Stimulated activated CD4-positive, alpha-beta T cell treated with anti-CD3 and anti-CD28 coated beads, Interleukin-15, amount 100 ng/mL, for 48 hours (primary cell): ENCODE data around the gene AKAP6.

Experiments
- DNase-seq, 2 donors: peaks; one replicate each; pipeline ENCODE4 v3.0.0-alpha.2; 2020; ENCODE audit warnings: low read depth in 2 of 2

The AKAP6 gene

DNA sequence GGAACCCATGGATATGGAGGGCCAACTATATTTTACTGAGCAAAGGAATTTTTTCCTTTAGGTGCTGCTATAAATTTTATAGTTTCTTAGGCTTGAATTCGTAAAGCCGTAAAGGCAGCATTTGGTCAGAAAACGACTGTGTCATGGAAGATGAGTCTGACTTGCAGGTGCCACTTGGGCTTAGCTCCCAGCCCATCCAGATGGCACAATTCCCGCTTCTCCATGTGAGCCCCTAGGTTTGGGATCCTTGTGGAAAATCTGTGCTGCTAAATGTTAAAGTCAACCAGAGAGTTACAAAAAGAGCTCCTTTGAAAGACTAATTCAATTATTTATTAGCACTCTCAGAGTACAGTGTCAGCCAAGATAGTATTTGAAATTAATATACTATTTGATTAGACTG lies 489.5 kb downstream of the AKAP6 start:
- DNase-seq = no peak

DNA sequence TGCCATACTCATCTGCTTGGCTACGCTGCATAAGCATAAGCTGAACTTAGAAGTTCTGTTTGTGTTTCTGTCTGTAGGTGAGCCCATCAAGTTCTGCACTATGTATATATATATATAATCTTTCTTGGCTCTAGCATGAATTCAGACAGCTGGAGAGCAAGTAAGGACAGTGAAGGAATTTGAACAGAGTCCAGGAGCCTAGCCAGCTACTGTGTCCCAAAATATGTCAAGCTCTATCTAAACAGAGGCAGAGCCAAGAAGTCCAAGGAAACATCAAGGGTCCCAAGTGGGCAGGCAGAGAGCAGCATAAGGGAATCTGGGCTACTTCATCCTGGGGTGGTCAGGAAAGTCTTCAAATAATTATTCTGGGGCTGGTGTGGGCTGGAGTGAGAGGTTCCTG lies 491.1 kb downstream of the AKAP6 start:
- DNase-seq = no peak

DNA sequence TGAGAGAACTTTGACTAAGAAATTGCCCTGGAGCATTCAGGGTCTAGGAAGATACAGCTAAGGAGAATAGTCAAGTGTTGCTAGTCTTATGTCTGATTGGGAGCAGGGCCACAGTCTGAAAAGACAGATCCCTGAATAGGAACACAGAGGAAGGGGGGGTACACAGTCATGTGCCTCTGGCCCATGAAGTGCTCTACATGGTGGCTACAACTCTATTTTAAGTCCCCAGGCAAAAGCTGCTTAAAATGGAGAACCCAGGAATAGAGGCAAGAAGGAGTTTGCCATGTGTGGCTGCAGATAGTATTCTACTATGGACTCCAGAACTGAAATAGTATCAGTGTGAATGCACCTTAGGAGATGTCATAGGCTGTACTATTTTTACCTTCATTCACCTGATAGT lies 491.6 kb downstream of the AKAP6 start:
- no peak for DNase-seq

DNA sequence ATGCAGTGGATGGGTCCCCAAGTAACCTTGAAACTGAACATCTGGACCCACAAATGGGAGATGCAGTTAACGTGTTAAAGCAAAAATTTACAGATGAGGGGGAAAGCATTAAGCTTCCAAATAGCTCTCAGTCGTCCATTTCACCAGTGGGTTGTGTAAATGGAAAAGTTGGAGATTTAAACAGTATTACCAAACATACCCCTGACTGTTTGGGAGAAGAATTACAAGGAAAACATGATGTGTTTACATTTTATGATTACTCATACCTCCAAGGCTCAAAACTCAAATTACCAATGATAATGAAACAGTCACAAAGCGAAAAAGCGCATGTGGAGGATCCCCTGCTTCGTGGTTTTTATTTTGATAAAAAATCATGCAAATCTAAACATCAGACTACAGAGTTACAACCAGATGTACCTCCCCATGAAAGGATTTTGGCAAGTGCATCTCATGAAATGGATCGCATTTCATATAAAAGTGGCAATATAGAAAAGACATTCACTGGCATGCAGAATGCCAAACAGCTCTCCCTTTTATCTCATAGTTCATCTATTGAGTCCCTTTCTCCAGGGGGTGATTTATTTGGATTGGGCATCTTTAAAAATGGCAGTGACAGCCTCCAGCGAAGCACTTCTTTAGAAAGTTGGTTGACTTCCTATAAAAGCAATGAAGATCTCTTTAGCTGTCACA lies 493.0 kb downstream of the AKAP6 start:
- no peak for DNase-seq

DNA sequence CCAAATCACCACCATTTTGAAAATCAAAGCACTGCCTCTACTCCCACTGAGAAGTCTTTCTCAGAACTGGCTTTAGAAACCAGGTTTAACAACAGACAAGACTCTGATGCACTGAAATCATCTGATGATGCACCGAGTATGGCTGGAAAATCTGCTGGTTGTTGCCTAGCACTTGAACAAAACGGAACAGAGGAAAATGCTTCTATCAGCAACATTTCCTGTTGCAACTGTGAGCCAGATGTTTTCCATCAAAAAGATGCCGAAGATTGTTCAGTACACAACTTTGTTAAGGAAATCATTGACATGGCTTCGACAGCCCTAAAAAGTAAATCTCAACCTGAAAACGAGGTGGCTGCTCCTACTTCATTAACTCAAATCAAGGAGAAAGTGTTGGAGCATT lies 494.6 kb downstream of the AKAP6 start:
- no peak for DNase-seq

DNA sequence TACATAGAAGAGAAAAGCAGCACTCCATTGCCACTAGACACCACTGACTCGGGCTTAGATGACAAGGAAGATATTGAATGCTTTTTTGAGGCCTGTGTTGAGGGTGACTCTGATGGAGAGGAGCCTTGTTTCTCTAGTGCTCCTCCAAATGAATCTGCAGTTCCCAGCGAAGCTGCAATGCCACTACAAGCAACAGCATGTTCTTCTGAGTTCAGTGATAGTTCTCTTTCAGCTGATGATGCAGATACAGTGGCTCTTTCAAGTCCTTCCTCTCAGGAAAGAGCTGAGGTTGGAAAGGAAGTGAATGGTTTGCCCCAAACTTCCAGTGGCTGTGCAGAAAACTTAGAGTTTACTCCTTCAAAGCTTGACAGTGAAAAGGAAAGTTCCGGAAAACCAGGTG lies 495.1 kb downstream of the AKAP6 start:
- DNase-seq = no peak

DNA sequence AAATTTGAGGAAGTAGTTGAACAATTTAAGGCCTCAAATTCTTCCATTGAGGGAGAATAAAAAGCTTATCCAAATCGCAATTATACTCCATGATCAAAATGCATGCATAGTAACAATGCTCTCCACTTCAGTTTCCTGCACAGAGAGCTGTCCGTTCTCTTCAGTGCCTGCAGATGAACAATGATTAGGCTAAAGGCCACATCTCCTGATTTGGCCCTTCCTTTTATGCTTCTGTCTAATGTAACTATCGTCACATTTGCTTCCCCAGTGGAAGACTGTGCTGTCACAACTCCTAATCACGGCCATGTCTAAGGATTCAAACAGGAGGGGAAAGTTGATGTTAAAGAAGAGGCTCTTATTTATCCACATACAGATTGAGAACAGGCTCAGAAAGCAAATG lies 496.0 kb downstream of the AKAP6 start:
- DNase-seq = no peak

DNA sequence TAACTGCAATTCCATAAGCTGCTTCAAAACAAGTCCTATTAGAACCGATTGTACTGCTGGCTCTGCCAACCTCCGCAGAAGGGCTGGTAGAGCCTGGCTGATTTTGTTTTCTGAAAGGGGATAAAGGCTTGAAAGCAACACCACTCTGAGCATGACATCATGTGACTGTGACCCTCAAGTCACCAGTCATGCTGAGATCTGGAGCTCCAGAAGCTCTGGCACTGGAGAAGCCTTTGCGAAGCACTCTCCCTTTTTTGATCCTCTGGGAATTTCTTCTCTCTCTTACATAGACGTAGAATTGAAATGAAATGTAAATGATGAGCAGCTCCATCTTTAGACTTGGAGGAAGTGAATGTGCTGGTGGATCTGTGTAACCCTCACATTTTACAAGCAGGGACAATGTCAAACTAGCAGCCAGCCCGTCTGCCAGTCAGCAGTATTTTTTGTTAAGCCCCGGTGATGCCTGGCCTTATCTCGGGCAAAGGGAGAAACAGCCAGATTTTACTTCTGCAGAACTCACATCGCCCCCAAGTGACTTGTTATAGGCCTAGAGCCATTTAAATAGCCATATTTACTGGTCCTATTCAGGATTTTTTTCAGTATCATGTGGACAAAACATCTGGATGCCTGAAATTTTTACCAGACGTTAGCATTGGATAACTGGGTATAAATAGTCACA lies 497.4 kb downstream of the AKAP6 start:
- no peak for DNase-seq

DNA sequence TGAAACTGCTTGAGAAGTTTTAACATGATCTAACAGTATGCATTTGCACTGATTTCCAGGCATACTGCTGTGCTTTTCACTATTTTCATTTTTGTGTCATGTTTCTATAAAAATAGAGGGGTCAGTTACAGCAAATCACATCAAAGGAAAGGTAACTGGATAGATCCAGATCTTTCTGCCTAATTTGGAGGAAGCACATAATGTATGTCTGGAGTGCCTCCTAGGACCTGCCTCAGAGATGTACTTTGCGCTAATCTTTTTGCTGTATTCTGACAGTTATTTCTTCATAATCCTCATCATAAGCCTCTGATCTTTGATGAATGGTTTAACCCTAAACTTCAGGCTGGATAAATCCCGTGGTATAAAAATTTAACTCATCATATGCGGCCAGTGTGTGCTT lies 498.4 kb downstream of the AKAP6 start:
- no peak for DNase-seq

DNA sequence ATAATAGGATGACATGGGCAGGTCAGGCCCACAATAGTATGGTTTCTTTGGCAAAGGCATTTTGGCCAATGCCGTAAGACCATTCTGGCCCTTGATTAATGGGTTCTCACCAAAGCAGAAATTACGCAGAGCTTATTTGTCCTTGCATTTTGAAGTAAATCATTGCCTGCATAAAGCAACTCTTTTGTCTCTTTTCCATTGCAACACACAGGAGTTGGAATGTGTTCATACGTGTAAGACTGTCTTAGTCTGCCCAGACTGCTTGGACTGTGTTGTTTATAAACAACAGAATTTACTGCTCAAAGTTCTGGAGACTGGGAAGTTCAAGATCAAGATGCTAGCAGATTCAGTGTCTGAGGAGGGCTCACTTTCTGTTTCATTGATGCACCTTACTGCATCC lies 506.8 kb downstream of the AKAP6 start:
- no peak for DNase-seq

DNA sequence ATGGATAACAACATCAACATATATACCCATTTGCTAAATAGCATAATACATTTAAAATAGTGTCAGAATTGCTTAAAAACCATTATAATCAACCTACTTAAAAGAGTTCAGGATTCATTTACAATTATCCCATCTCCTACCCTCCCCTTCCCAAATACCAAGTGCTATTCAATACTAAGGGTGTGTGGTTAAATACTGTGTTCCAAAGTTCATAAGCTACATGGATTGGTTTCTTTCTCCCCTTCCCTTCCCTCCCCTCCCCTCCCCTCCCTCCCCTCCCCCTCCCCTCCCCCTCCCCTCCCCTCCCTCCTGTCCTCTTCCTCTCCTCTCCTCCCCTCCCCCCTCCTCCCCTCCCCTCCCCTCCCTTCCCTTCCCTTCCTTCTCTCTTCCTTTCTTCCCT lies 512.6 kb downstream of the AKAP6 start:
- DNase-seq = no peak

DNA sequence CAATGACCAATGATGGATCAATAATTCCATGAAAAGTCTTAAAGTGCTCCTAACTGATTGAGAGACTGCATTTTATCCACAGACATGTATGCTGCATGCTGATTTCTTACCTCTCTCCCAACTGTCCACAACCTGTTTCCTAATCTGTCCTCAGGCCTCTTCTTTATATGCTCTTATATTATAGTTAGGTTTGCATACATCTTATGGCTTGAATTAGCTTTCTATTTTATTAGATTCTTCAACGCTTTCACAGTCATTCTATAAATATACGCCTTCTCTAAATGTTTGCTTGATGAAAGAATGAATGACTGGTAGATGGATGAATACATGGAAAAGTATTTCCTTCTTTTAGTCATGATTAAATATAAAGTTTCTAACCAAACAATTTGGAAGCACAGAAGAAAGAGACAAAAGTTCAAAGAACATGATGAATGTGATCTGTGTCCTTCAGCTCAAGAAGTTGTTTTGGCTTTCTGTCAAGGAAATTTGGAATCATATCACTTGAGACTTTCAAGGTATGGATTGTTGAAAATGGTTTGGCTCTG lies 517.8 kb downstream of the AKAP6 start:
- no peak for DNase-seq

DNA sequence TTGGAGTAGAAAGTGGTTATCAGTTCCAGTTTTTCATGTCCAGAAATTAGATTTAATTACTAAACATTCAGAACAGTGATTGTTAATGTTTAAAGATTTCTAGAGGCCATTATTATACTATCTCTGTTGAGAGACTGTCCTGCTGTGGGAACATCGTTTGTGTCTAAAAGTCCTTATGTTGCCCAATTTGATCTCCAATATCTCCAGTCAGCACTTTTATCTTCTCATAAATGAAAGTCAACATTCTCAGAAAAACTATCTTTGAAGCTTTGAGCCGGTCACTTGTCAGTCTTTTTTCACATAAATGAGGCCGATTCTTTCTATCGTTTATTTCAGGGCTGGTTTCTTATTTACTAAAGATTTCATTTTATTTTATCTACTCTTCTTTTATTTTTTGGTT lies 518.8 kb downstream of the AKAP6 start:
- no peak for DNase-seq

DNA sequence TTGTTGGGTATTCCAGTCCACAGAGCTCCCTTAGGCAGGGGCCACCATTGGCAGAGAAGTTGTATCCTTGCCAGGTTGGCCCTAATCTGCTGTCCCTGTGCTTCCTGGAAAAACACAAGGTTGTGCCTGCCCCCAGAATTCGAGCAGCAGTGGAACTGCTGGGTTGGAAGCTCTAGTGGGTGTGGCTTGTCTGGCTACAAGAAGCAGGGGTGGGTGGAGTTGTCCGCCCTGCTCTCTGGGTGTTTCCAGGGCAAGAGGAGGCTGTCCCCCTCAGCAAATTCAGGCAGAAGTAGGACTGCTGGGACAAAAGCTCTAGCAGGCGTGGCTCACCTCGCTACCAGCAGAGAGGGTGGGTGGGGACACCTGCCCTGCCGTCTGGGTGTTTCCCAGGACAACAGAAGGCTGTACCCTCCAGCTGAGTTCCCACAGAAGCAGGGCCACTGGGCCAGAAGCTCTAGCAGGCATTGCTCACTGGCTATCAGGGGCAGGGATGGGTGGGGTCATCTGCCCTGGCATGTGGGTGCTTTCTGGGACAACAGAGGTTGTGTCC lies 536.8 kb downstream of the AKAP6 start:
- no peak for DNase-seq

DNA sequence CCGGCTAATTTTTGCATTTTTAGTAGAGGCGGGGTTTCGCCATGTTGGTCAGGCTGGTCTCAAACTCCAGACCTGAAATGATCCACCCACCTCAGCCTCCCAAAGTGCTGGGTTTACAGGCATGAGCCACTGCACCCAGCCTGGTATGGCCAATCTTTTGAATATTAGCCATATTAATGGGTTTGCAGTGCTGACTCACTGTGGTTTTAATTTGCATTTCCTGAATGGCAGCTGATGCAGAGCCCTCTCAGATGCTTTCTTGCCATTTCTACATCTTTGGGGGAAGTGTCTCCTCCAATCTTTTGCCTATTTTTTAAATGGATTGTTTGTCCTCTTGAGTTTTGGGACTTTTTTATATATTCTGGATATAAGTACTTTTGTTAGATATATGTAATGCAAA lies 554.1 kb downstream of the AKAP6 start:
- DNase-seq = no peak
